Heart left ventricle (tissue), 16 donors: ENCODE results near the gene RNF217. TPM values are rescaled to one million over a fixed set of nuclear protein-coding genes. Genes with fewer than 3 reads are reported as not detected.

Experiments used
- ATAC-seq, 4 donors: fragments of 200-7000 bp; cut with Tn5 transposase; one replicate each; pipeline ENCODE4 v1.9.1; 2020 to 2022; ENCODE audit warnings: moderate library complexity in 4 of 4, mild to moderate bottlenecking in 3 of 4, moderate number of reproducible peaks in 1 of 4
- DNase-seq, 5 donors: peaks; one replicate each; pipeline ENCODE4 v3.0.0-alpha.2; 2020
- H3K27ac ChIP-seq, 12 donors: fragments of 200-600 bp; sonication (generic) in 4 of 12; one replicate each; pipeline versions ENCODE4 v1.5.0 to v1.8.0; 2016 to 2022; ENCODE audit warnings: mild to moderate bottlenecking in 2 of 12
- H3K27me3 ChIP-seq, 9 donors: fragments of 200-600 bp; sonication (generic) in 2 of 9; one replicate each; pipeline versions ENCODE4 v1.5.1 to v1.8.0; 2016 to 2022; ENCODE audit warnings: mild to moderate bottlenecking in 3 of 9
- H3K36me3 ChIP-seq, 9 donors: fragments of 200-600 bp; sonication (generic) in 2 of 9; one replicate each; pipeline versions ENCODE4 v1.5.0 to v1.8.0; 2018 to 2022; ENCODE audit warnings: mild to moderate bottlenecking in 2 of 9
- H3K4me1 ChIP-seq, 12 donors: fragments of 200-600 bp; sonication (generic) in 4 of 12; one replicate each; pipeline versions ENCODE4 v1.5.0 to v1.8.0; 2016 to 2022; ENCODE audit warnings: mild to moderate bottlenecking in 3 of 12
- H3K4me3 ChIP-seq, 12 donors: fragments of 200-600 bp; sonication (generic) in 4 of 12; one replicate each; pipeline versions ENCODE4 v1.5.0 to v1.8.0; 2017 to 2022; ENCODE audit warnings: mild to moderate bottlenecking in 9 of 12, moderate library complexity in 4 of 12
- H3K9me3 ChIP-seq, 12 donors: fragments of 200-600 bp; sonication (generic) in 4 of 12; one replicate each; pipeline versions ENCODE4 v1.5.0 to v1.8.0; 2016 to 2022; ENCODE audit warnings: mild to moderate bottlenecking in 1 of 12
- CTCF ChIP-seq, 12 donors: fragments of 200-600 bp; sonication (generic) in 4 of 12; IDR thresholded peaks; one replicate each; pipeline versions ENCODE4 v1.5.0 to v1.8.0; 2018 to 2022; ENCODE audit warnings: antibody characterized with exemption in 12 of 12, mild to moderate bottlenecking in 5 of 12
- POLR2A ChIP-seq, 2 donors: fragments of 450-650 bp; IDR thresholded peaks; one replicate each; pipeline ENCODE4 v1.6.1; 2017; ENCODE audit warnings: antibody characterized with exemption in 2 of 2, mild to moderate bottlenecking in 2 of 2, moderate library complexity in 2 of 2
- WGBS, 4 donors: extraction: QIAGEN DNeasy Blood & Tissue Kit in 2 of 4; methylation state at CpG; one replicate each; pipeline versions ENCODE4 v1.1.5 to v1.1.7; 2013 to 2018; 5-methylcytosine and 5-hydroxymethylcytosine counted together
- intact Hi-C, 10 donors: fragments of 100-400 bp; cut with DNase I; formaldehyde crosslinking; loops; one replicate each; pipeline versions ENCODE4 v1.11.1 to v1.14.2; 2022
- polyA plus RNA-seq, 2 donors: library from polyadenylated mRNA; stranded (reverse); fragments of 200-250 nt; gene quantifications; one replicate each; pipeline ENCODE4 v1.2.3, GENCODE V29; 2013
- total RNA-seq, 9 donors: library from RNA; depleted of rRNA in 2 of 9; stranded (reverse); fragments of >200 nt in 2 of 9; fragmentation: NEBNext Ultra II Directional in 3 of 9; extraction: Animal tissue kit (Norgen Biotek cat#: 25700) in 3 of 9; gene quantifications; one replicate each; pipeline versions ENCODE4 v1.1.0 to v1.2.4, GENCODE V29; 2016 to 2023
- donor health status: ischemic (EF 13 %, LVEDD 7.1; RV severe dilation, severe dysfunction).
- donor health status: healthy with polysubstance abuse.
- donor health status: DM: no; HTN: yes; CAD: no.
- donor health status: DM: no; HTN: no; CAD: no.
- donor health status: ischemic (EF 25% LVEDD 6.9; RV normal size, moderate dysfunction).
- donor health status: ischemic (EF 25% LVEDD 5.7; RV mildly dilated, moderate dysfunction).
- donor health status: healthy.
- donor health status: DM: yes; HTN: yes; CAD: no.
- donor health status: ischemic (EF 35%, LVEDD 5.7; RV mildly dilated, moderate dysfunction).
- donor health status: nonischemic (EF 11% LVEDD 7.7; RV severe dilation, severe dysfunction).
- donor health status: DM: yes; HTN: yes; CAD: no.
- donor health status: PGD.
- donor health status: ischemic (EF 29% LVEDD 5.4; RV normal size, mild dysfunction).
- donor health status: nonischemic (EF 23%, LVEDD 6.1; RV moderate dilation, normal function).

Gene RNF217
- total and polyA plus RNA-seq, 11 donors, result 2.2 to 21.6 (median 13.9) TPM

- H3K9me3 ChIP-seq, result no peaks in the 10 kb centered on the region
- no peaks in the 10 kb centered on the region for H3K27me3 ChIP-seq
- peaks cover 0 to 20% (median under 1%) of the 10 kb centered on the region in 12 donors for H3K4me1 ChIP-seq
- no peak for TF ChIP-seq POLR2A (IDR thresholded peaks at IDR 0.05)
- TF ChIP-seq CTCF (IDR thresholded peaks at IDR 0.05), result no peak
- peak overlapping the region in 2 of 12 donors; percentile 17 to 32 for H3K27ac ChIP-seq
- no peak for ATAC-seq
- intact Hi-C loops, result loop anchor here in 2 of 10 donors (10.0 kb wide), 1 partner anchor 130 kb away; the partner anchor contains the start of gene RNF217 (in 2 of the 2)
- no peak for DNase-seq
- no peaks in the 10 kb centered on the region for H3K36me3 ChIP-seq
- no peak overlapping the region for H3K4me3 ChIP-seq
- 29 to 34% (median 32%) methylated on average over 3 of the region's 3 CpGs for WGBS, 4 donors
These were observed 132.3 kb downstream of the RNF217 start for GRCh38 chr6:125094563-125094962.

GRCh38 chr6:125095580-125096301, 133.5 kb downstream of the RNF217 start:
- no peaks in the 10 kb centered on the region for H3K36me3 ChIP-seq
- DNase-seq (no peak), ATAC-seq (no peak)
- WGBS, 4 donors, result 68 to 78% (median 74%) methylated on average over 5 of the region's 5 CpGs
- no peaks in the 10 kb centered on the region for H3K27me3 ChIP-seq
- intact Hi-C loops, result loop anchor here in 4 of 10 donors (5.0 to 10.0 kb wide), 2 partner anchors 131 to 133 kb away; partner anchors contain the start of gene RNF217 (in 4 of the 4)
- no peaks in the 10 kb centered on the region for H3K9me3 ChIP-seq
- no peak overlapping the region for H3K4me3 ChIP-seq
- no peak for TF ChIP-seq POLR2A (IDR thresholded peaks at IDR 0.05)
- no peak for TF ChIP-seq CTCF (IDR thresholded peaks at IDR 0.05)
- peaks cover 0 to 24% (median 0%) of the 10 kb centered on the region in 12 donors for H3K4me1 ChIP-seq
- H3K27ac ChIP-seq, result peak overlapping the region in 1 of 12 donors; percentile 32

GRCh38 chr6:125097186-125097585, 134.9 kb downstream of the RNF217 start:
- TF ChIP-seq CTCF (IDR thresholded peaks at IDR 0.05), result no peak
- TF ChIP-seq POLR2A (IDR thresholded peaks at IDR 0.05), result no peak
- H3K4me1 ChIP-seq, result peaks cover 0 to 24% (median 0%) of the 10 kb centered on the region in 12 donors
- no peak overlapping the region for H3K27ac ChIP-seq
- WGBS, 4 donors, result 47 to 91% (median 72%) methylated on average over 2 of the region's 2 CpGs
- DNase-seq (no peak), ATAC-seq (no peak)
- no peaks in the 10 kb centered on the region for H3K36me3 ChIP-seq
- no peaks in the 10 kb centered on the region for H3K9me3 ChIP-seq
- no peaks in the 10 kb centered on the region for H3K27me3 ChIP-seq
- no peak overlapping the region for H3K4me3 ChIP-seq
- intact Hi-C loops, result loop anchor here in 4 of 10 donors (5.0 to 10.0 kb wide), 2 partner anchors 132 to 135 kb away; partner anchors contain the start of gene RNF217 (in 4 of the 4)

GRCh38 chr6:125098253-125098652, 136.0 kb downstream of the RNF217 start:
- no peak overlapping the region for H3K27ac ChIP-seq
- no peaks in the 10 kb centered on the region for H3K27me3 ChIP-seq
- intact Hi-C loops, result loop anchor here in 4 of 10 donors (5.0 to 10.0 kb wide), 2 partner anchors 133 to 136 kb away; partner anchors contain the start of gene RNF217 (in 4 of the 4)
- H3K9me3 ChIP-seq, result no peaks in the 10 kb centered on the region
- H3K36me3 ChIP-seq, result no peaks in the 10 kb centered on the region
- peaks cover 0 to 24% (median under 1%) of the 10 kb centered on the region in 12 donors for H3K4me1 ChIP-seq
- ATAC-seq, result no peak
- H3K4me3 ChIP-seq, result no peak overlapping the region
- DNase-seq, result no peak
- TF ChIP-seq CTCF (IDR thresholded peaks at IDR 0.05) (no peak), POLR2A (IDR thresholded peaks at IDR 0.05) (no peak)
- WGBS, 4 donors, result 88 to 92% (median 90%) methylated on average over 4 of the region's 4 CpGs
